OCI-M2 (cell line): ENCODE results near the gene SEC22C.
"Not testable (repeated sequence)": the region's sequence is repeated elsewhere in the genome, so short reads cannot be mapped to it uniquely, and the experiment has no call there.

Experiments
- DNase-seq: peaks from one replicate; lab custom pipeline; 2025; ENCODE audit not compliant: unreplicated experiment; lab: John Stamatoyannopoulos, UW

SEC22C gene, protein sequence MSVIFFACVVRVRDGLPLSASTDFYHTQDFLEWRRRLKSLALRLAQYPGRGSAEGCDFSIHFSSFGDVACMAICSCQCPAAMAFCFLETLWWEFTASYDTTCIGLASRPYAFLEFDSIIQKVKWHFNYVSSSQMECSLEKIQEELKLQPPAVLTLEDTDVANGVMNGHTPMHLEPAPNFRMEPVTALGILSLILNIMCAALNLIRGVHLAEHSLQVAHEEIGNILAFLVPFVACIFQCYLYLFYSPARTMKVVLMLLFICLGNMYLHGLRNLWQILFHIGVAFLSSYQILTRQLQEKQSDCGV

DNA sequence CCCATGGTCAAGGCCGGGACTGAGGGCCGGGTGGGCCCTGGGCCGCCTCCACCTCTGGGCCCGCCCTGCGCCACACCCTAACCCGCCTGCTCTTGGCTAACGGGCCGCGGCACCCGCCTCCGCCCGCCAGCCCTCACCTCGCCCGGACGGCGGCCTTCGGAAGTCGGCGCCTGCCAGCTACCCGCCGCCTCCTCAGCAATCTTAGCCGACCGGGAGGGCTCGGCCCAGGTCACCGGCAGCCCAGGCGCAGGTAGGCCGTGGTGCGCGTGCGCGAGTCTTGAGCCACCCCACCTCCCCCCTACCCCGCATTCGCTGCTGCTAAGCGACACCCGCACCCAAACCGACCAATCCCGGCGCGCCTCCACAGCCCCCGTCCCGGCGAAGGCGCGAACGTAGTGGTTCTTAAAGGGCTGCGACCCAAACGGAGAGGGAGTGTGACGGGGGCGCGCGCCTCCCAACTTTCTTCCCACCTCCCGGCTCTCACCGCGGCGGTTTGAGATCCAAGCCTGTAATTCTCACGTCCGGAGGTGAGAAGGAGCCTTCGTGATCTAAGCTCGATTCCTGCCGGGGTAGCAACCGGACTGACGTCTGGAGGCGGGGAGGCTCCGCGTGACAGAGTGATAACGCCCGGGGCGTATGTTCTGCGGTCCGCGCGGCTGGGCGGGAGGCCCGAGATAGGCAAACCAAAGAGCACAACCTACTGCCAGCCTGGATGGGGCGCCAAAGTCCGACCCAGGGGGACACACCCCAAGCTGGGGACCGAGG, at the start of gene SEC22C:
SEC22C (minus strand) TSS at position 259 of the 765 bp plus-strand sequence. CDS start 12,921 bp downstream, outside the sequence.
- DNase-seq = peak; percentile 54

DNA sequence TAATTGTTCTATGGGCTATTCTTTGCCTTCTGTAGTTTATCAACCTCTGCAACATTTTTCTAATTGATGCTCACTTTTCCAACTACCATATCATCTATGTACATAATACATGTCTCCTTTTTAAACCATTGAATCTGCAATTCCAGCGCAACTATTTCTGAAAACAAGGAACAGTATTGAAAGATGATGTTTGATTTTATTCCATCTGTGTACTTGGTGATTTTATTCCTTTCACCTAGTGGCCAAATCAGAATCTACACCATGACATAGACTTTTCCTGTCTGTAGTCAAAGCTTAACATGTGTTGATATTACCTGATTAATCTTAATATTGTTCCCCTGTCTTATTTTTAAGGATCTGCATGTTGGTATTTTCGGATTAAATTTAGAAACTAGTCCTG, 31.7 kb upstream of the SEC22C start:
- no peak for DNase-seq

DNA sequence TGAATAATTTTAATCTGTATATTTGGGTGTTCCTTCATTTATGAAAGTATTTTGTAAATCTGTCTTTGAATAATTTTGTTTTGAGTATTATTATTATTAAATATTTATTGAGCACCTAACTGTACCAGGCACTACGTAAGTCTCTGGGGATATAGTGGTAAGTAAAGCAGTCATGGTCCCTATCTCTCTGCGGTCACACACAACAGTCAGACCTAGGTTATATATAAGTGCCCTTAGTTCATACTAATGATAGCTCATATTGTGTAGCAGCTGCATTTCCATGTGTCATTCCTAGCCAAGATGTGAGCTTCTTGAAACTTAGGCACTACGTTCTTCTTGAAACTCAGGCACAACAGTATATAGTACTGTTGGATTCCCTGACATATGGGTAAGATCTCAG, 31.2 kb upstream of the SEC22C start:
- no peak for DNase-seq

DNA sequence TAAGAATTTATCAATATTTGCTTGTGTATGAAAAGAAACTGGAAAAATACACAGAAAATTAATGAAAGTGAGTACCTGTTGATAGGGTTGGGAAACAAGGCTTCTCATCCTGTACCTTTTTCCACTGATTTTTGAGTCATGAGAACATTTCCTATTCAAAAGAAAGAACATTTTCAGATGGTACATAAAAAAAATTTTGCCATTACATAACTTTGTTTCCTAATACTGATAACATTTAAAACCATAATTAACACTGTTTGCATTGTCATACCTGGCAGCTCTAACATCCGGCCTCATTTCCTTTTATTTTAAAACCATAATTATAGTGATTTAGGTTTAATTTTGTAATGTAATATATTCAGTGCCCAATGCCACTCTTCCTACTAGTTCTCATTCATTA, 30.4 kb upstream of the SEC22C start:
- DNase-seq = no peak

DNA sequence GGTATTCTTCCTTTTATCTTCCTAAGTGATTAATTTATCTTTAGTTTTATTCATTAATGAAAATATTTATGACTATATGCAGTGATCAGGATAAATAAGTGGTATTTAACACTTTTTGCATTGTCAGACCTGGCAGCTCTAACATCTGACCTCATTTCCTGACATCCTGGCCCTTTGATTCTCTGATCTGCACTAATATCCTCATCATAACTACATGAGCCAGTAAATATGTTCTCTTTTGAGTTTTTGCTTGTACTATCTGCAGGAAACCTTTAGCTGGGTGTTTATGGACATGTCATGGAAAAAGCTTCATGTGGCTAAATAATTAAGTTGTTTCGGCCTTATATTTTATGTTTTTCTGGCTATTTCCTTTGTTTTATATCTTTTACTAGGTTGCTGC, 29.2 kb upstream of the SEC22C start:
- DNase-seq = no peak

DNA sequence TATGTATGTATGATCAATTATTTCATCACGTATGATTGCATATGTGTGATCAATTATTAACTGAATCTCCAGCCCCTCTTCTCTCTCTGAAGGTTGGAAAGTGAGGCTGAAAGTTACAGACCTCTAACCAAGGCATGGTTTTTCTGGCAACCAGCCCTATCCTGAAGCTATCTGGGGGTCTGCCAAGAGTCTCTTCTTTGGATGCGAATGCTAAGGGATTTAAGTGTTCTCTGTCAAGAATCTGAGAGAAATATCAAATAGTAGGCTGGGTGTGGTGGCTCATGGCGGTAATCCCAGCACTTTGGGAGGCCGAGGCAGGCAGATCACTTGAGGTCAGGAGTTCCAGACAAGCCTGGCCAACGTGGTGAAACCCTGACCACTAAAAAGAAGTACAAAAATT, 26.8 kb upstream of the SEC22C start:
- no peak for DNase-seq

DNA sequence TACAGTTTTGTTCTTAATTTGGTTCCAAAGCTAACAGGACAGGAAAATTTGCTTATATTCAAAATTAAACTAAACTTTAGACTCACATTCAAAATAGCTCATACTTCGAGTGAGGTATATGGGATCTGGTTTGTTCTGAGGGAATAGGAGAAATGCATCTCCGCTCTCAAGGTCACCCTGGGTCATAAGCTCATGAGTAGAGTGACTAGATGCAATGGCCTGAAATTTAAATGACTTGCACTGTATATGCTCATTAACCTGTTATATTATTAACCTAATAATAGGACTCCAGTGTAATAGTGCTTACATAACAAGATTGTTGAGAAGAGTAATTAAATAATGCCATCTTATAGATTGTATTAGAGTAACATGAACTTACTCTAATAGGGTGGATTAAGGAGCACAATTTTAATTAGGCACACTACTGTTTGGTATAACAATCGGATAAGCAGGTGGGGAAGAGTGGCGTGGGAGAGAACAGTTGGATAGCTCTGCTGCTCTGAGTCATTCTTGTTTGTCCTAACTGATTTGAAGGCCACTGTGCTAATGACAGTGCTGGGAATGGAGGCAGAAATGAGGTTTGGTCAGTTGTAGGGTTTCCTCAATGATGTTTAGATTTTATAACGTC, 23.9 kb upstream of the SEC22C start:
- DNase-seq = no peak

DNA sequence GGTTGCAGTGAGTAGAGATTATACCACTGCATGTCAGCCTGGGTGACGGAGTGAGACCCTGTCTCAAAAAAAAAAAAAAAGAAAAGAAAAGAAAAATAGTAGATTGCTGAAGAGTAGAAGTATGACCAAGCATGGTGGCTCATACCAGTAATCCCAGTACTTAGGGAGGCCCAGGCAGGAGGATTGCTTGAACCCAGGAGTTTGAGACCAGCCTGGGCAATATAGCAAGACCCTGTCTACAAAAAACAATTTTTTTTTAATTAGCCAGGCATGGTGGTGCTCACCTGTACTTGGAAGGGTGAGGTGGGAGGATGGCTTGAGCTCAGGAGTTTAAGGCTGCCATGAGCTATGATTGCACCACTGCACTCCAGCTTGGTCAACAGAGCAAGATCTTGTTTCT, 21.2 kb upstream of the SEC22C start:
- DNase-seq = no peak

DNA sequence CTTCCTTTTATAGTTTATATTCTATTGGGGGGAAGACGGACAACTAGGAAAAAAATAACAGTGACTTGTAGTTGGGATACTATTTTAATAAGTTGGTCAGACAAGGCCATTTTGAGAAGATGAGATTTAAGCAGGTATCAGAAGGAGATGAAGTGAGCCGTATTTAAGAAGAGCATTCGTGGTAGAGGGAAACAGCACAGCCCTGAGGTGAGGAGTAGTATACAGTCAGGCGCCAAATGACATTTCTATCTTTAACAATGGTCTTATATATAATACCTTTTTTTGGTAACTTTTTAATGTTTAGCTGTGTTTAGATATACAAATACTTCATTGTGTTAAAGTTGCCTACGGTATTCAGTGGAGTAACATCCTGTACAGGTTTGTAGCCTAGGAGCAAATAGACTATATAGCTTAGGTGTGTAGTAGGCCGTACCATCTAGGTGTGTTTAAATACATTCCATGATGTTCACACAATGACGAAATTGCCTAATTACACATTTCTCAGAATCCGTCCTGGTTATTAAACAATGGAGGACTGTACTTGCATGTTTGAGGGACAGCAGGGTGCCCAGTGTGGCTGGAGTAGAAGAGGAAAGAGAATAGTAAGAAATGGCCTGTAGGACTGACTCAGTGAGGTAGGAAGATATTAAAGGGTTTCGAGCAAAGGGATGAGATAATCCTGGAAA, 20.3 kb upstream of the SEC22C start:
- DNase-seq = no peak

DNA sequence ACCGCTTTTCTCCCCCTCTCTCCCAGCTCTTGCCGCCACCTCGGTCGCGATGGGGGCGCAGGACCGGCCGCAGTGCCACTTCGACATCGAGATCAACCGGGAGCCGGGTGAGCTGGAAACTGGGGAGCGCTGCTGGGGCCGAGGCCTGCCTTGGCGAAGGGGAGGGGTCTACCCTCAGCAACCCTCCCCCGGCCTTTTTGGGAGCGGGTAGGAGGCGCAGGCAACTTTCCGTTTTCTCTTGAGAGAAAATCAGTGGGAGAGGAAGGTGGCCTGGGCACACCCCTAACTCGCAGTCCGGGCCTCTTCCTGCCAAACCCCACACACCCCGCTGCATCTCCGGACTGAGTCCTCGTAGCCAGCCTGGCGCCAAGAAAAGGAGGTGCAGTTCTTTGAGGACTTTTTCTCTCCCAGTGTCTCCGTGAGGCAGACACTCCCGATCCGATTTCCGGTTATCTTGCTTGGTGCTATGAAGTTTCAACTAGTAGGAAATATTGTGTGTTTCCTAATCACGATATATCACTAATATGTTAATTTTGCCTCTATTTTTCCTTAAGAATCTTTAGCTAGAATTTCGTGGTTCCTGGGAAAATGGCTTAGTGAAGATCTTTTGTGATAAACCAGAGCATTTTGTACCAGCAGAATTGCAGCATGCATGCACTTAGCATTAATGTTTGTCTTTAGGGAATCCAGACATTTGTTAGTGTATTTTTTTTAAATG, 19.4 kb upstream of the SEC22C start:
- DNase-seq = no peak

DNA sequence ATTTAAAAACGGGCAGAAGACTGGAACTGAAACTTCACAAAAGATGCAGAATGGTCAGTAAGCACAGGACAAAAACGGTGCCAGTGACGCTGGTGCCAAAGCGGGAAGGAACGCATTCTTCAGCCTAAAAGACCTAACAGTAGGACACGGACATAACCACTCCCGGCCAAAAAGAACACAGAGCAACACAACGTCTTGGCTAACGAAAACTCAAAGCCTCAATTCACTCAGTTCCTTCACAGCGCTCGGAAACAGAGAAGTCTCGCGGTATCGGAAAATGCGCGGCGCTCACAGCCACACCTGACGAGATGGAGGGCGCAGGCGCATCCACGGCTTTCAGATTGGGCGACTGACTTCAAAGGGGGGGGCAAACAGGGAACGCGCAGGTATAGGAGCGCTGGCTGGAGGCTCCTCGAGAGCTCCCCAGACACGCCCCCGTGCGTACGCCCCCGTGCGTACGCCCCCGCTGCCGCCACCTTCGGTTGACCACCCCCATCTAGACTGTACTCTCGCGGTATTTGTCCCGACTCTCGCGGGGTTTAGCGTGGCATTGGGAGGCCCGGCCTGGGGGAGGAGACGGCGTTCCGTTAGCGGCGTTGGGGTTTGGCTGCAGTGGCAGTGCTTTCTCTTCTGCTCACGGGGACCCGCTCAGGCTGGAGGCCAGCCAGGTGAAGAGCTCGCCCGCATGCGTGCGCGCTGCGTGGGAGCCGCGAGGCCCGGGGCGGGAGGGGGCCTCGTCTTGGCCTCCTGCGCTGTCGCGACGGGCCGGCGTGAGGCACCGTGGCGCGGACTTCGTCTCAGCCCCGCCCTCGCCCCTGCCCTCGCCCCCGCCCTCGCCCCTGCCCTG, 18.6 kb upstream of the SEC22C start, which contains the start of gene NKTR:
NKTR (plus strand) TSS at position 576 of the 847 bp plus-strand sequence. CDS start 321 bp downstream, outside the sequence.
- DNase-seq = peak; percentile 85

DNA sequence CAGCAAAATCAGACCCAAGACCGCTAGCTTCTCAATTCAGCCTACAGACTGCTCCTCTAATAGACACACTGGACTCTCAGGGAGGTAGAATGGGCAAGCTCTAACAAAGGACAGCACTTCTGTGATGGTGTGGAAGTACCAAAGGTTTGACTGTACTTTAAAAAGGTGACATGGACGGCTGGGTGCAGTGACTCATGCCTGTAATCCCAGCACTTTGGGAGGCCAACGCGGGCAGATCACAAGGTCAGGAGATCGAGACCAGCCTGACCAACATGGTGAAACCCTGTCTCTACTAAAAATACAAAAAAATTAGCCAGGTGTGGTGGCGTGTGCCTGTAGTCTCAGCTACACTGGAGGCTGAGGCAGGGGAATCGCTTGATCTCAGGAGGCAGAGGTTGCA, 15.3 kb upstream of the SEC22C start:
- not testable (repeated sequence) for DNase-seq

DNA sequence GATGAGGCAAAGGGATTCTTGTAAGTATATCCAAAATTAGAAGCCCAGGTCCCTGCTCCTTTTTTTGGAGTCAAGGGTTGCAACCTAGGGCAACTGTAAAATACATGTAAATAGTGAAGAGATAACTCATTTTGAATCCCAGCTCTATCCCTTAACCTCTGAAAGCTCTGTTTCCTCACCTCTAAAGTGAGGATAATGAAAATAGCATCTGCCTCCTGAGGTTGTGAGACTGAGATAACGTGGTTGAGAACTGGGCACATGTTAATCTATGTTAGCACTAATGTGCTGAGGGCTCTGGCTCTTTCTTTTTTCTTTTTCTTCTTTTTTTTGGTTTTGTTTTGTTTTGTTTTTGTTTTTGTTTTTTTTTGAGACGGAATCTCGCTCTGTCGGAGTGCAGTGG, 13.9 kb upstream of the SEC22C start:
- DNase-seq = no peak

DNA sequence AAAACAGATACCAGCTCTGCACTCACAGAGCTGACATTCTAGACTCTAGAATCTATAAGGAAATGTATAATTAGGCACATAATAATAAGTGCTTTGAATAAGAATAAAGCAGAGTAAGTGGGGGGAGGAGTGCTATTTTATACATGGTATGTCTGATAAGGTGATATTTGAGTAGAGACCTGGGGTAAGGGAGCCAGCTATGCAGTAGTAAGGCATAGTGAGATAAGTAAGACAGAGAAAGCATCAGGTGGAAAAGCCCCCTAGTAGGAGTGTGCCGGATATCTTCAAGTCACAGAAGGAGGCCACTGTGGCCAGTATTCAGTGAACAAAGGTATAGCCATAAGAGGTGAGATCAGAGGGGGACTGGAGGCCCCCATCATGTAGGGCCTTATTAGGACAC, 11.9 kb upstream of the SEC22C start:
- DNase-seq = no peak

DNA sequence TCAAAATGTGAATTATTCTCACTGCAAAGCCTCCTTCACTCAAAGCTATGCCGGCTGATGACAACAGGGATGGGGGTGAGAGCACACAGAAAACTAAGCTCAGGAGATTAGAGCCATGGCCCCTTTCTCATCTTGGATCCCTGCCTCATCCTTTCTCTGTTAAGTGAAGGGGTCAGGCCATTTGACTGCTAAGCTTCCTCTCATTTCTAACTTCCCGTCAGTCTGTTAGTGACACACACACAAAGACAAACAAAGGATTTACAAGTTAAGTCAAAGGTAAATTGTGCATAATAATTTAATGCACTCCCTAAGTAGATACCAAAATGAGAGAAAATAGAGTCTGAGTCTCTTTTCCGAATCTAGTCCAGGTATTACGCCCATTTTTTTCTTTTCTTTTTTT, 10.0 kb upstream of the SEC22C start:
- DNase-seq = no peak

DNA sequence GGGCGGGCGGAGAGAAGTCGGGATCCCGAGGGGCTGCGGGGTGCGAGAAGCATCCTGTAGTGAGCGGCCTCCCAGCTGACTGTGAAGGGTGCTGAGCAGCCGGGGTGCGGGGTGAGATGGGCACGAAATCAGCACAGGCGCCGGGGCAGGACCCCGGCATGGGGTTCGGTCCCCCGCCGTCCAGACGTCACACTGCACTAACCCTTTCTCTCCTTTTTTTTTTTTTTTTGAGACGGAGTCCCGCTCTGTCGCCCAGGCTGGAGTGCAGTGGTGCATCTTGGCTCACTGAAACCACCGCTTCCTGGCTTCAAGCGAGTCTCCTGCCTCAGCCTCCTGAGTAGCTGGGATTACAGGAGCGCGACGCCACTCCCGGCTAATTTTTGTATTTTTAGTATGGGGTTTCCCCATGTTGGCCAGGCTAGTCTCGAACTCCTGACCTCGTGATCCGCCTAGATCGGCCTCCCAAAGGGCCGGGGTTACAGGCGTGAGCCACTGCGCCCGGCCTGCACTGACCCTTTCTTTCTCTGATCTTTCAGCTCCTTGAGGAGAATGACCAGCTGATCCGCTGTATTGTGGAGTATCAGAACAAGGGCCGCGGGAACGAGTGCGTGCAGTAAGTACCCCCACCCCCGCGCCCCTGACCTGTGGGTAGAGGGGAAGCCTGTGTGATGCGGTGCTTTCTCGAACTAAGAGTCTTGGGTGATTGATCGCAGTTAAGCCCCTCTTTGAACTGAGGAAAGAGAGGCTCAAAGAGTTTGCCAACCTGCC, 9.4 kb upstream of the SEC22C start:
- no peak for DNase-seq

DNA sequence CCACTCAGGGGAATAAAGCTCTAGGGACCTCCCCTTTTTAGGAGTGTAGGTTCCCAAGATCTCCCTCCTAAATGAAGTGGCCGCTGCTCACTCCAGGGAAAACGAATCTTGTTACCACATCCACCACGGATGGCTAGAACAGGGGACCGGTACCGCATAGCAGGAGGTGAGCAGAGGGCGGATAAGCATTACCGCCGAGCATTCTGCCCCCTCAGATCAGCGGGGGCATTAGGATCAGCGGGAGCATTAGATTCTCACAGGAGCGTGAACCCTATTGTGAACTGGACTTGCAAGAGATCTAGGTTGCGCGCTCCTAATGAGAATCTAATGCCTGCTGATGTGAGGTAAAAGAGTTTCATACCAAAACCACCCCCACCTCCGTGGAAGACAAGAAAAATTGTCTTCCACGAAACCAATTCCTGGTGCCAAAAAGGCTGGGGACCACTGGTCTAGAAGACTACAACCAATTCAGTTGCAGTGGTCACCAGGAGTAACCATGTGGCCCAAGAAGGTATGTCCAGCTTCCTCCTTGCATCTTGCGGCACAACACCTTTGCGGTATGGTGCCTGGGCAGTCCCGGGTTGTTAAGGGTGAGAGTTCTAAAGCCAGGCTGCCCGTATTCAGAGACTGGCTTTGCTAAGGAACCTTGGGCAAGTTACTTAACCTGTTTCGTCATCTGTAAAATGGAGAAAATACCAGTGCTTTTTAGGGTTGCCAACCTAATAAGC, 7.8 kb upstream of the SEC22C start:
- no peak for DNase-seq

DNA sequence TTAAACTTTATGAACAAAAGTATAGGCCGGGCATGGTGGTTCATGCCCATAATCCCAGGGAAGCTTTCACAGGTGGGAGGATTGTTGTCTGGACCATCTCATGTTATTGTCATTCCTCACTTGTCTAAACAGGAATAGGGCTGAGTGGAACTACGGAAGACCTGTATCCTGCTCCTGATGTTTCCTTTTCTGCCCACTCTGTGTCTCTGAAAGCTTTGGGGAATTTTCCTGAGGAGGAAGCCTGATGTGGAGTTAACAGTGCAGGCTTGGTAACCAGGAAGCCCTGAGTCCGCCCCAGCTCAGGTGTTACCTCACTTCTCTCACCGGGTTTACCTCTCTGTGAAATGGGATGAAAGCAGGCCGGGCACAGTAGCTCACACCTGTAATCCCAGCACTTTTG, 6.9 kb upstream of the SEC22C start:
- DNase-seq = no peak
